Measurements from ENCODE around the gene ZBTB39.

- TF ChIP-seq, protein P1, sequence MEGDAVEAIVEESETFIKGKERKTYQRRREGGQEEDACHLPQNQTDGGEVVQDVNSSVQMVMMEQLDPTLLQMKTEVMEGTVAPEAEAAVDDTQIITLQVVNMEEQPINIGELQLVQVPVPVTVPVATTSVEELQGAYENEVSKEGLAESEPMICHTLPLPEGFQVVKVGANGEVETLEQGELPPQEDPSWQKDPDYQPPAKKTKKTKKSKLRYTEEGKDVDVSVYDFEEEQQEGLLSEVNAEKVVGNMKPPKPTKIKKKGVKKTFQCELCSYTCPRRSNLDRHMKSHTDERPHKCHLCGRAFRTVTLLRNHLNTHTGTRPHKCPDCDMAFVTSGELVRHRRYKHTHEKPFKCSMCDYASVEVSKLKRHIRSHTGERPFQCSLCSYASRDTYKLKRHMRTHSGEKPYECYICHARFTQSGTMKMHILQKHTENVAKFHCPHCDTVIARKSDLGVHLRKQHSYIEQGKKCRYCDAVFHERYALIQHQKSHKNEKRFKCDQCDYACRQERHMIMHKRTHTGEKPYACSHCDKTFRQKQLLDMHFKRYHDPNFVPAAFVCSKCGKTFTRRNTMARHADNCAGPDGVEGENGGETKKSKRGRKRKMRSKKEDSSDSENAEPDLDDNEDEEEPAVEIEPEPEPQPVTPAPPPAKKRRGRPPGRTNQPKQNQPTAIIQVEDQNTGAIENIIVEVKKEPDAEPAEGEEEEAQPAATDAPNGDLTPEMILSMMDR (conservative IDR thresholded peaks at IDR 0.05; ENCODE audit: low read depth, low read length): no peak
- TF ChIP-seq EZH2 (IDR thresholded peaks at IDR 0.05; ENCODE audit: low read length, unreplicated experiment): no peak
Measured at GRCh38 chr12:56948881-56949280, 57.5 kb downstream of the ZBTB39 start.
